Measurements from ENCODE around the gene PIK3C3.

DNA sequence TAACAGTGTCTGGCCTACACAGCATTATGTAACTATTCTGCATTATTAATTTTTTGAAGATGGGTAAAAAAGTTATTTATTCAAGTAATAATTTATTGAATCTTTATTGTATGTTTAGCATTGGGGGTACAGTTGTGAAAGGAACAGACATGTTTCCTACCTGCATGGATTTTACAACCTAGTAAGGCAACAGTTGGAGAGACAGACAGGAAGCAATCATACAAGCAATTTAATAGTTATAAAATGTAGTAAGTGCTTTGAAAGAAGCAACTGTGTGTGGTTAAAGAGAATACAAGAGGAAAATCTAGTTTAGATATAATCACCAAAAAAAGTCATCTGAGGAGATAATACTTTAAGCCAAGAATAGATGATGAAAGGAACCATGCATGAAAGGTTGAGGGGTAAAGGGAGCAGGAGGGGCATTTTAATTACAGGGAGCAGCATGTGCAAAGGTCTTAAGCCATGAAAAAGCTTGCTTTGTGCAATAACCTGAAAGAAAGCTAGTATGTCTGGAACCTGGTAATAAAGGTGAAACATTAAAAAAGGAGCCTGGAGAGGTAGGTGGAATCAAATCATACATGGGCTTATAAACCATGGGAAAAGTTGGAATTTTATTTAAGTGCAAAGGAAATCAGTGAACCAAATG is 140.8 kb downstream of the PIK3C3 start:
- TF ChIP-seq, protein P1, sequence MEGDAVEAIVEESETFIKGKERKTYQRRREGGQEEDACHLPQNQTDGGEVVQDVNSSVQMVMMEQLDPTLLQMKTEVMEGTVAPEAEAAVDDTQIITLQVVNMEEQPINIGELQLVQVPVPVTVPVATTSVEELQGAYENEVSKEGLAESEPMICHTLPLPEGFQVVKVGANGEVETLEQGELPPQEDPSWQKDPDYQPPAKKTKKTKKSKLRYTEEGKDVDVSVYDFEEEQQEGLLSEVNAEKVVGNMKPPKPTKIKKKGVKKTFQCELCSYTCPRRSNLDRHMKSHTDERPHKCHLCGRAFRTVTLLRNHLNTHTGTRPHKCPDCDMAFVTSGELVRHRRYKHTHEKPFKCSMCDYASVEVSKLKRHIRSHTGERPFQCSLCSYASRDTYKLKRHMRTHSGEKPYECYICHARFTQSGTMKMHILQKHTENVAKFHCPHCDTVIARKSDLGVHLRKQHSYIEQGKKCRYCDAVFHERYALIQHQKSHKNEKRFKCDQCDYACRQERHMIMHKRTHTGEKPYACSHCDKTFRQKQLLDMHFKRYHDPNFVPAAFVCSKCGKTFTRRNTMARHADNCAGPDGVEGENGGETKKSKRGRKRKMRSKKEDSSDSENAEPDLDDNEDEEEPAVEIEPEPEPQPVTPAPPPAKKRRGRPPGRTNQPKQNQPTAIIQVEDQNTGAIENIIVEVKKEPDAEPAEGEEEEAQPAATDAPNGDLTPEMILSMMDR (IDR thresholded peaks at IDR 0.05) = no peak
- no peak for TF ChIP-seq POLR2A (IDR thresholded peaks at IDR 0.05)
